Astrocyte of the cerebellum (primary cell): ENCODE measurements around the gene GTF2F2.

Experiments used
- DNase-seq: peaks from one replicate; pipeline ENCODE4 v3.0.0-alpha.2; 2011; ENCODE audit warnings: low read depth
- H3K4me3 ChIP-seq: 2 replicates; pipeline ENCODE4 v1.5.1; 2011; ENCODE audit warnings: mild to moderate bottlenecking, low read depth, low read length, moderate library complexity
- CTCF ChIP-seq: IDR thresholded peaks from 2 replicates; pipeline ENCODE4 v1.5.1; 2012; ENCODE audit warnings: low read length, low read depth, moderate library complexity, mild to moderate bottlenecking; ENCODE audit errors: missing control alignments
- in situ Hi-C: cut with HindIII; loops from 2 replicates; pipeline ENCODE4 v1.10.0; 2017; ENCODE audit warnings: low sequenced_read_pairs

GTF2F2 gene

GRCh38 chr13:45249662-45250061 is 129.4 kb downstream of the GTF2F2 start:
- DNase-seq = no peak
- TF ChIP-seq CTCF = no peak
- in situ Hi-C loops = loop anchor here (5.0 kb wide), 1 partner anchor 72 kb away; no protein-coding TSS in a partner anchor
- H3K4me3 ChIP-seq = no peak overlapping the region

- no peak overlapping the region for H3K4me3 ChIP-seq
- in situ Hi-C loops = no loop called here
- no peak for DNase-seq
- no peak for TF ChIP-seq CTCF
Measured at GRCh38 chr13:45254396-45254795, 134.1 kb downstream of the GTF2F2 start.

GRCh38 chr13:45255247-45255987 is 135.1 kb downstream of the GTF2F2 start:
- no peak for TF ChIP-seq CTCF

GRCh38 chr13:45256254-45256653 is 135.9 kb downstream of the GTF2F2 start:
- in situ Hi-C loops = no loop called here
- H3K4me3 ChIP-seq = no peak overlapping the region
- no peak for DNase-seq
- no peak for TF ChIP-seq CTCF

More at GRCh38 chr13:45255247-45255987, 135.1 kb downstream of the GTF2F2 start:
- in situ Hi-C loops = no loop called here
- H3K4me3 ChIP-seq = no peak overlapping the region
- no peak for DNase-seq

- TF ChIP-seq CTCF = no peak
- H3K4me3 ChIP-seq = no peak overlapping the region
- no peak for DNase-seq
- in situ Hi-C loops = no loop called here
Measured at GRCh38 chr13:45257638-45258333, 137.5 kb downstream of the GTF2F2 start.

- DNase-seq = no peak
- in situ Hi-C loops = no loop called here
- no peak overlapping the region for H3K4me3 ChIP-seq
- TF ChIP-seq CTCF = no peak
Measured at GRCh38 chr13:45258334-45258675, 138.0 kb downstream of the GTF2F2 start.
